GM19238 (cell line): ENCODE measurements around the gene EVX2.

ENCODE experiments used
- DNase-seq: peaks from one replicate; pipeline ENCODE4 v3.0.0; 2011; ENCODE audit warnings: low spot score; ENCODE audit not compliant: insufficient read length

Gene EVX2

DNA sequence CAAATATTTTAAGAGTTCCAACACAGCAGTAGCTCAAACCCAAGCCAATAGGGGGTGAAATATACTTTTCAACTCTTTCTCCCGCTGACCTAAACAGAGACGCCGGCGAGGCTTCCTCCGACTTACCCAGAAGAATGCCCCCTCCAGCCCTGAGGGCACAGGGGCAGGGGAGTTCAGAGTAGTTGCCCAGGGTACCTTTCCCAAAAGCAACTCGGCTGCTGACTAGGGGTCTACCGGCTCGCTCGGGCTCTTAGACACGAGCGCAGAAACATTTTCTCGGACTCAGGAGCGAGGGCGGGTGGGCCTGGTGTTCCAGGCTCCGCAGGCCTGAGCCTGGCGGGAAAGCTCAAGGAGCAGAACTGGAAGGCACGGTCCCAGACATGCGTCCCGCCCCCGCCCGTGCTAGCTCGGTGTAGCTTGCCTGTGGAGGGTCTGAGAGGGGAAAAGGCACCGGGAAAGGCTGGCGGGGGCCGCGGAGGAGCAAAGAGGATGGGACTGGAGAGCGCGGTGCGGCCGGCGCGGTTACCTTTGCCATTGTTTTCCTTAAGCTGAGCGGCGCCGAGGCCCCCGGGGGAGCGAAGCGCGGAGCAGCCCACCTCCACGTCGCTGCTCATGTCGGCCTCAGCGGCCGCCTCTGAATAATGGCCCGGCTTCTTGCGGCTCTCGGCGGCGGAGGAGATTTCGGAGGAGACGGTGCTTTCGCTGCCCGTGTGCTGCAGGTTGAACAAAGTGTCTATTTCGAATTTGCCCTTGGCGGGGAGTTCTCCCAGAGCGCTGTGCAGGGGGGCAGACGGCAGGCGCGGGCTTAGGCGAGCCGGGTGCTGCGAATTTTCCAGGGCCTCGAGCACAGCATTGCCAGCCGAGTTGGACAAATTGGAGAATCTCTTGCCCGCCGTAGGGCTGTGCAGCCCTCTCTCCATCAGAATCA, 674 bp downstream of the EVX2 start:
- no peak for DNase-seq

DNA sequence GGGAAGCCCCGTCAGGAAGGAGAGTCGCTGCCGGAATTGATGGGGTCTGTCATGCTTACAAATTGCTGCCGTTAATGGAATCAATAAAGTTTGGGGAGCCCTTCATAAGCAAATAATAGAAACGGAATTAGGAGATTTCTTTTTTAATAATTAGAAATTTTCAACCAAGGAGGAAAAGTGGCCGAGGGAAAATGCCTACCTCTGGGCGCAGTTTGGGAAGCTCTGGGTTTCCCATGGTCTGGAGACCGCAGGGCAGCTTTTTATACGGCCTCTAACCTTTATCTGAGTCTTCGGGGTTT, 1.3 kb downstream of the EVX2 start:
- no peak for DNase-seq

DNA sequence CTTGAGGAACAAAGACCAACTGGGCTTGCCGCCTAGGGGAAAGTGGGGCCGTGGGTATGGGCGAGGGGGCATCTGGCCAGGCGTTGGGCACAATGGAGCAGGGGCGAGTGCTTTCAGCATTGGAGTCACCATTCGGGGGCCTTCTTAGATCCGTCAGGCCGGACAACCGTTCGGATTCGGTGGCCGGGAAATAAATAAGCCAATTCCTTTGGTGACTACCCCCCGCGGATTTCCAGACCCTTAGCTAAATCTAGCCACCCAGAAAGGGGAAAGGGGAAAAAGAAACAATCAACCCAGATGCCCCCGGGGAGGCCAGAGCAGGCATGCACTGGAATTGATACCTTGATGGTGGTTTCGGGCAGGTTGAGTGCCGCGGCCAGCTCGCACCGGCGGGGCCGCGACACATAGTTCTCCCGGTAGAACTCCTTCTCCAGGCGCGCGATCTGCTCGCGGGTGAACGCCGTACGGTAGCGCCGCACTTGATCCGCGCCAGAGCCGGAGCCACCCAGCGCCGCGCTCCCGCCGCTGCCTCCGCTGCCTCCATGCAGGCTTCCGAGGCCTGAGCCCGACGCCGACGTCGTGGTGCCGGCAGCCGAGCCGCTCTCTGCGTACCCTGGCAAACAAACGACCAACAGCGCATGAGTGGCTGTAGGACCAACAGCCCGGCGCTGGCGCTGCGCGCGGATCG, 1.8 kb downstream of the EVX2 start:
- DNase-seq: no peak

GRCh38 chr2:176081376-176081836, 2.4 kb downstream of the EVX2 start:
- no peak for DNase-seq

GRCh38 chr2:176080540-176081375, 3.0 kb downstream of the EVX2 start:
- no peak for DNase-seq

GRCh38 chr2:176079831-176080539, 3.8 kb downstream of the EVX2 start:
- DNase-seq: peak; percentile 46

DNA sequence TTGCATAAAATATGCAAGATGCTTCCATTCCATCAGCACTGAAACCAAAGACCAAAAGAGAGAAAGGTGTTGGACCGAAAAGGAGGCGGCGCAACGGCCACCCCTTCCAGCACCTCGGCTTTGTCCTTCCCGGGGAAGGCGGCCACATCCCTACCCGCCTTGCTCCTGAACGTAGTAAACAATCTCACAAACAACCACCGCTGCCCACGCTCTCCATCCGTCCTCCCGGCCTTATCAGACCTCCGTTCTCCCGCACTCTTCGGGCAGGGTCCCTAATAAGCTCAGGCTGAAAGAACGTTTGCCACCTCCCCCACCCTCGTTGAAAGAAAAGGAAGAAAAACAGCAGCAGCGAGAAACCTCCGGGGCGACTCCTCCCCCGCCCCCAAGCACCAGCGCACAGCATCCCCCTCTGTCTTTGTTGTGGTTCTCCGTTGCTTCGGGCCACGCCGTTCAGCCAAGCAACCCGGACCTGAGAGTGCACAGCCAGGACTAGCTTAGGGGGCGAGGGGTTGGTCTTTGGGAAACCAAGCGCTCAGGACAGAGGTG, 4.4 kb downstream of the EVX2 start:
- no peak for DNase-seq

- DNase-seq: no peak
These were observed 5.0 kb downstream of the EVX2 start for GRCh38 chr2:176078541-176079284.

GRCh38 chr2:176076796-176077195, 7.0 kb downstream of the EVX2 start:
- DNase-seq: no peak

DNA sequence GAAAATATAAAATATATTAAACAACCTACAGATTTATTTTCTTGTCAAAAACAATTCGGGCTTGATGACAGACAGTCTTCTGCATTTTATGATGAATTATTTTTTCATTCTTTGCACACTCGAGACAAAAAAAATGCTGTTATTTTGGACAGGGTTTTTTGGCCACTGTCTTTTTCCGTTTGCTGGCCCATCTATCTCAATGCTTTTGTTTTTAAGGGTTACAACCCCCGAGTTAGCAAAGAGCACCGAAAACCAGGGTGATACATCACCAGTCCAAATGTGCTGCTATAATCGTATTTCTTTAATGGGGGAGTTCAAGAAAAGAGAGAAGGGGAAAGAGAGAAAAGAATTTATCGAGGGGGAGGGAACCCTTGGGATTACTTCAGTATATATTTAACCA, 7.7 kb downstream of the EVX2 start:
- DNase-seq: no peak

- no peak for DNase-seq
These were observed 8.3 kb downstream of the EVX2 start for GRCh38 chr2:176075481-176075880.

DNA sequence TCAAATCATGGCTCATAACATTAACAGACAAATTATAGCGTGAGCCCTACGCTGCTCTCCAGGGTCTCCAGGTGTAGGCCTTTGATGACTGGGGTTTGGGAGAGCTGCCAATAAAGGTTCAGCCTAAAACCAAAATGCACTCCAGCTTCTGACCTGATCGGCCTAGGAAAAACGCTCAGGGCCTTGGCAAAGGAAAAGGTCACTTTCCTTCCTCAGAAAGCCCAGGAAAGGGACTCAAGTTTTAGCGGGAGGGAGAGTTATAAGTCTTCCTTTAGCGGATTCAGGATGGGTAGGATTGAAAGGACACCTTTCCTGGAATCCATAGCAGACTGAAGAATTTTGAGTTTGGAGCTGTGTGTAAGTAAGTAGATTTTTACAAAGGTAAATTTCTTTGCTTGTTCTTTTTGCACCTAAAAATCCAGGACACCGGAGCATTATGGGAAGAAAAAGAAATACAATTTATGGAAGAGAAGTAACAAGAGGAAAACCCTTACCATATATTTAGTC, 8.8 kb downstream of the EVX2 start:
- no peak for DNase-seq

DNA sequence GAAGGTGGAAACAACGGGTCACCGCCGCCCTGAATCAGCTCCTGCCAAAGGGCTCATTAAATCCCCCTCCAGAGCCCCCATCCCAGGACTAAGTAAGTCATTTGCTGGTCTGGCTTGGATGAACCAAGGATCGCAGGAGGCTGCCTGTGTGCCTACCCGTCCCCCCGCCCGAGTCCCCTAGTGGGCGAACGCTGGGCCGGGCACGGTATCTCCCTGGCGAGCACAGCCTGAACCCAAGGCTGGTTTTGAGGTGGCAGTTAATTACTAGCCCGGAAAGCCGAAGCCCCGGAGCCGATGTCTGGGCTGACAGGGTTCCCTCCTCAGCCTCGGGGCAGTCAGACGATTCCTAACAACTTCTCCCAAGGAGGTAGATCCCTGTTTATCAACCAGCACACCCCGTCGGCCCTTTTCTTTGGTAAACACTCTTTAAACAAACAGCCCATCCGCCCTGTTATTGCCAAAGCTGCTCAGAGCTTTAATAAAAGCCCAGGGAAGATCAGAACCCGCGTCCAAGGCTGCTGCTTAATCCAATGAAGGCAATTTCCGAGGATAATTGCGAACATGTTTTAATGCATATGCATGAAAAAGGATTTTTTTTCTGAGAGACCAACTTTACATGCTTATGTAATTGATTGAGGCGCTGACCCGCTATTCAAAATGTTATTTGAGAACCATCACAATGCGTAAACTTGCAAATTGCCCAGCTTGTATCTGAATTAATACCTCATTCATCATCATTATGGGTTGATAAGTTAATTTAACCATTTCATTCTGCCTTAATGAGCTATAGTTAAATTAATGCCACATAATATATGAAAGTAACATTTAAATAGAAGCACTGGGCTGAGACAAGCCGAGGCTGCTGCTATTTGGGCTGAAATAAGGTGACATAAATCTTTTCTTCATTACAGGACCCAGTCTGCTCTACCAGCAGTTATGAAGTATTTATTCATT, 10.5 kb downstream of the EVX2 start:
- no peak for DNase-seq

DNA sequence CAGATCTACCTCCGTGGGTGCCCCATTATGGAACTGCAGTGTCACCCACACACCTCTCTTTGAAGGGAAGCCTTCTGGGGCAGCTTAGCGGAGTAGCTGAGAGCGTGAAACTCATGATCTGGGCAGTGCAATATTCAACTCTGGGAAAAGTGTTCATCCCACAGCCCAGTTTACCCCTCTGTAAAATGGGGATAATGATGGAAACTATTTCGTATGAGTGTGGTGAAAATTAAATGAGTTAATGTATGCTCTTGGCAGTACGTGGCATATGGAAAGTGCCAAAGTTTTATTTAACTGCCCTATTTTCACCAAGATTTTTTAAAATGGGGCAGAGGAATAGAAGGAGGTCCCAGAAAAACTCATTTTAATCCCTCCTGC, 11.5 kb downstream of the EVX2 start:
- DNase-seq: no peak

GRCh38 chr2:176071330-176072291, 12.2 kb downstream of the EVX2 start:
- no peak for DNase-seq

- DNase-seq: no peak
These were observed 15.3 kb downstream of the EVX2 start for GRCh38 chr2:176068419-176068832.

DNA sequence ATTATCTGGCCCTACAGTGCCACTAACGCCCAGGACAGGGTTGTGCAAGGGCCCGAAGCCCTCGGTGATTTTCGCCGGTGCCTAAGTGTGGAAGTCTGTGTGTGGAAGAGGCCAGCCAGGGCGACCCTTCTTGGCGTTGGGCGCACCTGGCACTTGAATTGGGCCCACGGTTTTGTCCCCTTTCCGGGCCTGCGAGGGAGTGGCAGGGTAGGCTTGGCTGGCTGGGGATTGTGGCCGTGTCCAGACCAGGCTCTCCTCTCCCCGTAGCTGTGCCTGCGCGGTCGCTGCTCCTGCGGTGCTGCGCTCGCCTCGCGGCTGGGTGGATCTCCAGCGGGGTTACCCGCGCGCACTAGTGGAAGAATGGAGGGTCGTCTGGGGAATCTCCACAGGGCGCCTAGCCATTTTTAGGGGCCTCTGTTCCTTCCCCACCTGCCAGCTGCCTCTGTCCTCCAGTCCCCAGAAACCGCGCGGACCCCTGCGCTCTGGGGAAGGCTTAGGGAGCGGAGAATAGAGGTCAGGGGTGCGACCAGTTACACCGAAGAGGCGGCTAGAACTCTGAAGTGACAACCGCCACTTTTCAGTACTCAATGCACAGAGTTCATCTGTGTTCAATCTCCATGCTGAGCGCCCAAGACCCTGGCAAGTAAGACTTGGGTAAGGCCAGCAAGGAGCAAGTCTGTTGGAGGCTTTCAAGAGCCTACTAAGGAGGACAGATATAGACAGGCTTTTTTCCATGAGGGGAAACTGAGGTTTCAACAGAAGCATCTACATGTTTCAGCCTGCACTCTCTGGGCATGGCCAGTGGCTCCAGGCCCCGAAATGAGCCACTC, 16.0 kb downstream of the EVX2 start:
- no peak for DNase-seq
